Suppressor macrophage (primary cell): ENCODE measurements around the gene PDZD4.

Experiments used
- DNase-seq, 4 experiments: peaks; one replicate each; pipeline ENCODE4 v3.0.0-alpha.2; 2020 to 2022

PDZD4 gene

DNA sequence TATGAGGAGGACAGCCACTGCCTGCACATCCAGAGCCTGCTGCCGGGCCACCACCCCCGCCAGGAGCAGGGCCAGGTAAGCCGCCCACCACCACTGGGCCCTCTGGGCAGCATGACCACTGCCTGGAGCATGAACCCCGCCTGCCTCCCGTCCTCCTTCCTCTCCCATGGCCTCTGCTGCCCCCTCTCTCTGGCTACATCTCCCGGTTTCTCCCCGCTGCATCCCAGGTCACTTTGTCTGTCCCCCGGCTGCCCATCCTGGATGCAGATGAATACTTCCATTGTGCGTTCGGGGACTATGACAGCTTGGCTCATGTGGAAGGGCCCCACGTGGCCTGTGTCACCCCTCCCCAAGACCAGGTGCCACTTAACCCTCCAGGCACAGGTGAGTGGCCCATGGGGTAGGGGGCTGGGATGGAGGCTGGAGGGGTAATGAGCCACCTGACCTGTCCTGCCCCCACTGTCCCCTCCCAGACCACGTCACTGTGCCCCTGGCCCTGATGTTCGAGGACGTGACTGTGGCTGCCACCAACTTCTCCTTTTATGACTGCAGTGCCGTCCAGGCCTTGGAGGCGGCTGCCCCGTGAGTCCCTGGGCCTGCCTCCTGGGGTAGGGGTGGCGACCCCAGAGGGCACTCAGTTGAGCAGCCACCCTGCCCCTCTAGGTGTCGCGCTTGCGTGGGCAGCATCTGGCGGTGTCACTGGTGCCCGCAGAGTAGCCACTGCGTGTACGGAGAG lies 60.3 kb downstream of the PDZD4 start:
- DNase-seq, result peak in 3 of 4 experiments; percentile 6 to 23 (median 14)

- no peak for DNase-seq
Measured at GRCh38 chrX:153769158-153769864, 61.0 kb downstream of the PDZD4 start.

DNA sequence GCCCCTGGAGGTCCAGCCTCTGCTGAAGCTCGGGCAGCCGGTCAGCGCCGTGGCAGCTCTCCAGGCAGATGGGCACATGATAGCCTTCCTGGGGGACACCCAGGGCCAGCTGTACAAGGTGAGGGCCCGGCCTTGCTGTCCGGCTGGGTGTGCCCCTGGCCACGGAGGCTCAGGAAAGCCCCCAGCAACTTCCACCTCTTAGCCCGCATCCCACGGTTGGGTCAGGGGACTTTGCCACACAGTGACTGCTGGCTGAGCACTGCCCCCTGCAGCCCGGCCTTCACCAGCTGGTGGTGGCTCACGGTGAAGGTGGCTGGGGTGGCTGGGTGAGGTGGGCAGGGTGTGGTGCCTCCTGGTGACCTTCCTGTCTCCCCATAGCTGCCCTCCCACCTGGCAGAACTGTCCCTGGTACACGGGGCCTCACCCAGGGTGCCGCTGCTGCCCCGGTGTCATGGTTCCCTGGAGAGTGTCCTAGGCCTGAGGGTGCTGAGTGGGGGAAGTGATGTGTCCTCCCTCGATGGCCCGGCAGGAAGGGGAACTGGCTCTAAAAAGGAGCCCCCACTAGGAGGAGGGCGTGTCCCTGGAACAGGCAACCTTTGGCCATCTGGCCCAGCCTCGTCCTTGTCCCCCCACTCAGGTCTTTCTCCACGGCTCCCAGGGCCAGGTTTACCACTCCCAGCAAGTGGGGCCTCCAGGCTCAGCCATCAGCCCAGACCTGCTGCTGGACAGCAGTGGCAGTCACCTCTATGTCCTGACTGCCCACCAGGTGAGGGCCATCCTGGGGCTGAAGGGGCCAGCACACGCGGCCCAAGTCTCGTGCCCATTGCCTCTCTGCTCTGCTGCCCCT lies 61.8 kb downstream of the PDZD4 start:
- peak in 1 of 4 experiments; percentile 21 for DNase-seq

- DNase-seq, result no peak
Measured at GRCh38 chrX:153767674-153768055, 62.7 kb downstream of the PDZD4 start.

DNA sequence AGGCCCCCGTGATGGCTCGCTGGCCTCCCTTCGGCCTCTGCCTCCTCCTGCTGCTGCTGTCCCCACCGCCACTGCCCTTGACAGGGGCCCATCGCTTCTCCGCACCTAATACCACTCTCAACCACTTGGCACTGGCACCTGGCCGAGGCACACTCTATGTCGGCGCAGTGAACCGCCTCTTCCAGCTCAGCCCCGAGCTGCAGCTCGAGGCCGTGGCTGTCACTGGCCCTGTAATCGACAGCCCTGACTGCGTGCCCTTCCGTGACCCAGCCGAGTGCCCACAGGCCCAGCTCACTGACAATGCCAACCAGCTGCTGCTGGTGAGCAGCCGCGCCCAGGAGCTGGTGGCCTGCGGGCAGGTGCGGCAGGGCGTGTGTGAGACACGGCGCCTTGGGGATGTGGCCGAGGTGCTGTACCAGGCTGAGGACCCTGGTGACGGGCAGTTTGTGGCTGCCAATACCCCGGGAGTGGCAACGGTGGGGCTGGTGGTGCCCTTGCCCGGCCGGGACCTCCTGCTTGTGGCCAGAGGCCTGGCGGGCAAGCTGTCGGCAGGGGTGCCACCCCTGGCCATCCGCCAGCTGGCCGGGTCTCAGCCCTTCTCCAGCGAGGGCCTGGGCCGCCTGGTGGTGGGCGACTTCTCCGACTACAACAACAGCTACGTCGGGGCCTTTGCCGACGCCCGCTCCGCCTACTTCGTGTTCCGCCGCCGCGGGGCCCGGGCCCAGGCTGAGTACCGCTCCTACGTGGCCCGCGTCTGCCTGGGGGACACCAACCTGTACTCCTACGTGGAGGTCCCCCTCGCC lies 63.3 kb downstream of the PDZD4 start:
- DNase-seq, result no peak

GRCh38 chrX:153766098-153766817 lies 64.1 kb downstream of the PDZD4 start:
- DNase-seq, result peak; percentile 26 to 65 (median 50)

GRCh38 chrX:153765138-153766079 lies 64.9 kb downstream of the PDZD4 start:
- DNase-seq, result peak in 1 of 4 experiments; percentile 6

DNA sequence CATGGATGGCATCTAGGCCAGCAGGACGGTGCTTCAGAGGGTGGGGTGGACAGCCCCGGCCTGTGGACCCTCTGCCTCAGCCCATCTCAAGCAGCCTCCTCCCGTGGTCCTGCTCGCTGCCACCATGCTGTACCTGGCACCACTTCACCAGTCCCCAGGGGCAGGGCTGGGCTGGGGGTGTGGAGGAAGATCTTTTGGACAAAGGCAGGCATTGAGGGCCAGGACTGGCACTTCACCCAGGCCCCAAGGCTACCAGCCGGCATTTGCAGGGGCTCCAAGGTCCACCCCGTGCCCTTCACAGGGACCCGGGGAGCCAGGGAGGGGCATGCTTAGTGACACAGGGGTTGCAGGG lies 65.6 kb downstream of the PDZD4 start:
- no peak for DNase-seq

GRCh38 chrX:153763989-153764755 lies 66.2 kb downstream of the PDZD4 start, which contains the start of gene PLXNB3:
Gene PLXNB3 (plus strand): TSS chrX:153764249. CDS start chrX:153765536, 1,287 bp downstream.
- DNase-seq, result peak; percentile 77 to 87 (median 80)

GRCh38 chrX:153763298-153763932 lies 66.9 kb downstream of the PDZD4 start:
- no peak for DNase-seq

GRCh38 chrX:153762626-153763173 lies 67.6 kb downstream of the PDZD4 start:
- no peak for DNase-seq

DNA sequence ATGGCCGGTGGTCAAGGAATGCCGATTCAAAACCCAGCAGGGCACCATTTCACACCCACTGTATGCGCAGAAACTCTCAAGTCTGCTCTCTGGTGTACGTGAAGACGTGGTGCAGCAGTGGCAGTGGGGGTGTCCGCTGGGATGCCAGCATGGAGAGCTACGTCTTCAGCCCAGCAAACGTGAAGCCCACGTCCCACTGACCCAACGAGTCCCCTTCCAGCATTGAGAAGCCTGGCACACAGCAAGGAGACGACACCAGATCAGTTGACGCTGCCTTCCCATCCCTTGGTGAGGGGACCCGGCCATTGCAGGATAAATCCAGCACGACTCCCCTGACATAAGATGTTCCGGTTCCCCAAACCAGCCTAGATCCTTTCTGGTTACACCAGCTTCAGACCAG lies 68.5 kb downstream of the PDZD4 start:
- no peak for DNase-seq

GRCh38 chrX:153755136-153755535 lies 75.2 kb downstream of the PDZD4 start:
- DNase-seq, result no peak
